Measurements from ENCODE around the gene DTNB.

GRCh38 chr2:25617948-25618646 lies 55.3 kb downstream of the DTNB start:
- no peak for TF ChIP-seq CTCF (IDR thresholded peaks at IDR 0.05; ENCODE audit: poor library complexity, severe bottlenecking)
- no peak for TF ChIP-seq POLR2AphosphoS5 (IDR thresholded peaks at IDR 0.05)
- TF ChIP-seq EZH2 (IDR thresholded peaks at IDR 0.05; ENCODE audit: borderline replicate concordance, insufficient read depth, low read length, poor library complexity, severe bottlenecking) = no peak
- no peak for TF ChIP-seq REST (IDR thresholded peaks at IDR 0.05; ENCODE audit: borderline replicate concordance)
- TF ChIP-seq MXI1 (conservative IDR thresholded peaks at IDR 0.05; ENCODE audit: poor library complexity, severe bottlenecking) = no peak
- no peak for TF ChIP-seq SMC3 (conservative IDR thresholded peaks at IDR 0.05; ENCODE audit: poor library complexity)
